ENCODE results near the gene PPP1R9B.

GRCh38 chr17:50180111-50180510 is 29.6 kb upstream of the PPP1R9B start:
- TF ChIP-seq CTCF (IDR thresholded peaks at IDR 0.05; ENCODE audit: low read depth, low read length, poor library complexity, severe bottlenecking) = no peak
- TF ChIP-seq EZH2phosphoT487 (IDR thresholded peaks at IDR 0.05; ENCODE audit: borderline replicate concordance, low read length) = no peak
